Measurements from ENCODE around the gene PCDHGC3.

PCDHGC3 gene

DNA sequence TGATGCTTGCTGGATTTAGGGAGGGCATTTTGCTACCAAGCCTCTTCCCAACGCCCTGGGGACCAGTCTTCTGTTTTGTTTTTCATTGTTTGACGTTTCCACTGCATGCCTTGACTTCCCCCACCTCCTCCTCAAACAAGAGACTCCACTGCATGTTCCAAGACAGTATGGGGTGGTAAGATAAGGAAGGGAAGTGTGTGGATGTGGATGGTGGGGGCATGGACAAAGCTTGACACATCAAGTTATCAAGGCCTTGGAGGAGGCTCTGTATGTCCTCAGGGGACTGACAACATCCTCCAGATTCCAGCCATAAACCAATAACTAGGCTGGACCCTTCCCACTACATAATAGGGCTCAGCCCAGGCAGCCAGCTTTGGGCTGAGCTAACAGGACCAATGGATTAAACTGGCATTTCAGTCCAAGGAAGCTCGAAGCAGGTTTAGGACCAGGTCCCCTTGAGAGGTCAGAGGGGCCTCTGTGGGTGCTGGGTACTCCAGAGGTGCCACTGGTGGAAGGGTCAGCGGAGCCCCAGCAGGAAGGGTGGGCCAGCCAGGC, 36.1 kb downstream of the PCDHGC3 start:
- H3K4me1 Mint-ChIP-seq, result peaks cover 87% of the 10 kb centered on the region
- peak overlapping the region in 1 of 3 experiments; percentile 99 for H3K27ac Mint-ChIP-seq
- TF ChIP-seq, protein P1, sequence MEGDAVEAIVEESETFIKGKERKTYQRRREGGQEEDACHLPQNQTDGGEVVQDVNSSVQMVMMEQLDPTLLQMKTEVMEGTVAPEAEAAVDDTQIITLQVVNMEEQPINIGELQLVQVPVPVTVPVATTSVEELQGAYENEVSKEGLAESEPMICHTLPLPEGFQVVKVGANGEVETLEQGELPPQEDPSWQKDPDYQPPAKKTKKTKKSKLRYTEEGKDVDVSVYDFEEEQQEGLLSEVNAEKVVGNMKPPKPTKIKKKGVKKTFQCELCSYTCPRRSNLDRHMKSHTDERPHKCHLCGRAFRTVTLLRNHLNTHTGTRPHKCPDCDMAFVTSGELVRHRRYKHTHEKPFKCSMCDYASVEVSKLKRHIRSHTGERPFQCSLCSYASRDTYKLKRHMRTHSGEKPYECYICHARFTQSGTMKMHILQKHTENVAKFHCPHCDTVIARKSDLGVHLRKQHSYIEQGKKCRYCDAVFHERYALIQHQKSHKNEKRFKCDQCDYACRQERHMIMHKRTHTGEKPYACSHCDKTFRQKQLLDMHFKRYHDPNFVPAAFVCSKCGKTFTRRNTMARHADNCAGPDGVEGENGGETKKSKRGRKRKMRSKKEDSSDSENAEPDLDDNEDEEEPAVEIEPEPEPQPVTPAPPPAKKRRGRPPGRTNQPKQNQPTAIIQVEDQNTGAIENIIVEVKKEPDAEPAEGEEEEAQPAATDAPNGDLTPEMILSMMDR (IDR thresholded peaks at IDR 0.05; ENCODE audit: unreplicated experiment in 3 of 3), result no peak
- H3K27me3 Mint-ChIP-seq (ENCODE audit: low read depth), result peaks cover 3% of the 10 kb centered on the region
- no peaks in the 10 kb centered on the region for H3K9me3 Mint-ChIP-seq
- peak overlapping the region in 2 of 3 experiments; percentile 47 to 55 for H3K4me3 Mint-ChIP-seq
- peaks cover 35% of the 10 kb centered on the region for H3K36me3 Mint-ChIP-seq (ENCODE audit: low read depth)

DNA sequence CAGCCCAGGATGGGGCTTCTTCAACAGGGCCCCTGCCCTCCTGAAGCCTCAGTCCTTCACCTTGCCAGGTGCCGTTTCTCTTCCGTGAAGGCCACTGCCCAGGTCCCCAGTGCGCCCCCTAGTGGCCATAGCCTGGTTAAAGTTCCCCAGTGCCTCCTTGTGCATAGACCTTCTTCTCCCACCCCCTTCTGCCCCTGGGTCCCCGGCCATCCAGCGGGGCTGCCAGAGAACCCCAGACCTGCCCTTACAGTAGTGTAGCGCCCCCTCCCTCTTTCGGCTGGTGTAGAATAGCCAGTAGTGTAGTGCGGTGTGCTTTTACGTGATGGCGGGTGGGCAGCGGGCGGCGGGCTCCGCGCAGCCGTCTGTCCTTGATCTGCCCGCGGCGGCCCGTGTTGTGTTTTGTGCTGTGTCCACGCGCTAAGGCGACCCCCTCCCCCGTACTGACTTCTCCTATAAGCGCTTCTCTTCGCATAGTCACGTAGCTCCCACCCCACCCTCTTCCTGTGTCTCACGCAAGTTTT, 36.7 kb downstream of the PCDHGC3 start:
- Mint-ChIP-seq H3K9me3 (no peaks in the 10 kb centered on the region), H3K4me1 (peaks cover 87% of the 10 kb centered on the region), H3K27ac (peak overlapping the region in 1 of 3 experiments; percentile 99), H3K36me3 (ENCODE audit: low read depth) (peaks cover 36% of the 10 kb centered on the region), H3K4me3 (peak overlapping the region; percentile 83 to 89 (median 86)), H3K27me3 (ENCODE audit: low read depth) (peaks cover 3% of the 10 kb centered on the region)
- TF ChIP-seq, protein P1 (IDR thresholded peaks at IDR 0.05; ENCODE audit: unreplicated experiment in 3 of 3), result peak; percentile 87 to 91 (median 90)

DNA sequence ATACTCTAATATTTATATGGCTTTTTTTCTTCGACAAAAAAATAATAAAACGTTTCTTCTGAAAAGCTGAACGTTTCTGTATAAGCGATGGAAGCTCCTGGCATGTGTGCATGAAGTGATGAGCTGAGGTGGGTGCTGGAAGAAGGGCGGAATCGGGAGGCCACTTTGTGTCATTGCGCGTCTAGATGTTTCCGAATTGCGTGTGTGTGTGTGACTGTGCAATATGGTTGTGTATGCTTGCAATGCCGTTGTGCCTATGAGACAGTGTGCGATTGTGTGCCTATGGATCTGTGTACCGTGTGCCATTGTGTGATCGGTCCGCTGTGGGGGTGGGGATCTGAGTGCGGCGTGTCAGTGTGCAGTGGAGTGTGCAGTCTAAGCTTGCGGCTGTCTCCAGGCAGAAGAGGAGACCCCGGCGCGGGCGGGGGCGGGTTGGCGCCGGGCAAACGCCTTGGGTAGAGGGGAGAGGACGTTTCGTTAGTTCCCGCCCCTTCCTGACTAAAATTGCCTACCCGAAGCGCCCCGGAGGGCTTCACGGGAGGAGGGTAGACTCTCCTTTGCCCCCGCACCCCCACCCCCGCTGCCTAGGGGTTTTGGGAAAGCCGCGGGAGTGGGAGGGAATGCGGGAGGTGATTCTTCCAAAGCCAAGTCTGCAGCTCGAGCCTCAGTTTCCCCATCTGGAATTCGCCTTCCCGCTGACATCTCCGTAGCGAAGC, 37.3 kb downstream of the PCDHGC3 start:
- TF ChIP-seq, protein P1 (IDR thresholded peaks at IDR 0.05; ENCODE audit: unreplicated experiment in 3 of 3), result no peak
- H3K9me3 Mint-ChIP-seq, result no peaks in the 10 kb centered on the region

DNA sequence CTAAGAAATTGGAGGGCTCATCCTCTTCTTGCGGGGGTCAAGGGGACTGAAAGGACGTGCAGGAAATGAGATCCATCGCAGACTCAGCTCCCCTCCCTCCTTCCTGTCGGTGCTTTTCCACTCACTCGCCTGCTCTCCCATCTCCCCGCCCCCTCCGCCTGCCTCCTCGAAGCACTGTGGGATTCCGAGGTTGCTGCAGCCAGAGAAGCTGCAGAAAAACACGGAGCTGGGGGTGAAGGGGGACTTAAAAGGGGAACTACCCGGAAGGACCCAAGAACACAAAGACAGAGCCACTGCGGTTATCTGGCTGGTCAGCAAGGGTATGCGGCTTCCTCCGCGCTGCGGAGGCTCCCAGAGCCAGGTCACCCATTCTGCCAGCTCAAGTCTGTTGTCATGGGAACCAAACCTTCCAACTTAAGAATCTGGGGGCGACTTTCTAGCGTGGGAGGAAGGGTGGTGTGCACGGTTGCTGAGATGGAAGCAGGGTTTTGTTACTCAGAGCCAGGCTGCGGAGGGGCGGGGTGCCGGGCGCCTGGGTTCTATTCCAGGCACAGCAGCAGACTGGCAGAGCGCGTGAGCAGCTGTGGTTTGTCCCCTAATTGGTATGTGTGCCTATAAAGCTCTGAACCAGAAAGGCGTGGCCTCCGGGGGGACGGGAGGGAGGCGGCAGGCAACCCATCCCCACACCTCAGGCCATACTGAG, 38.0 kb downstream of the PCDHGC3 start:
- peaks cover 3% of the 10 kb centered on the region for H3K27me3 Mint-ChIP-seq (ENCODE audit: low read depth)
- H3K27ac Mint-ChIP-seq, result peak overlapping the region in 1 of 3 experiments; percentile 99
- TF ChIP-seq, protein P1 (IDR thresholded peaks at IDR 0.05; ENCODE audit: unreplicated experiment in 3 of 3), result no peak
- H3K4me1 Mint-ChIP-seq, result peaks cover 87% of the 10 kb centered on the region
- H3K9me3 Mint-ChIP-seq, result no peaks in the 10 kb centered on the region
- peaks cover 48% of the 10 kb centered on the region for H3K36me3 Mint-ChIP-seq (ENCODE audit: low read depth)
- peak overlapping the region; percentile 83 to 89 (median 86) for H3K4me3 Mint-ChIP-seq

More for the DNA sequence above, 37.3 kb downstream of the PCDHGC3 start:
- H3K27ac Mint-ChIP-seq, result peak overlapping the region in 1 of 3 experiments; percentile 99
- peaks cover 43% of the 10 kb centered on the region for H3K36me3 Mint-ChIP-seq (ENCODE audit: low read depth)
- peak overlapping the region; percentile 83 to 89 (median 86) for H3K4me3 Mint-ChIP-seq
- H3K27me3 Mint-ChIP-seq (ENCODE audit: low read depth), result peaks cover 3% of the 10 kb centered on the region
- peaks cover 87% of the 10 kb centered on the region for H3K4me1 Mint-ChIP-seq

DNA sequence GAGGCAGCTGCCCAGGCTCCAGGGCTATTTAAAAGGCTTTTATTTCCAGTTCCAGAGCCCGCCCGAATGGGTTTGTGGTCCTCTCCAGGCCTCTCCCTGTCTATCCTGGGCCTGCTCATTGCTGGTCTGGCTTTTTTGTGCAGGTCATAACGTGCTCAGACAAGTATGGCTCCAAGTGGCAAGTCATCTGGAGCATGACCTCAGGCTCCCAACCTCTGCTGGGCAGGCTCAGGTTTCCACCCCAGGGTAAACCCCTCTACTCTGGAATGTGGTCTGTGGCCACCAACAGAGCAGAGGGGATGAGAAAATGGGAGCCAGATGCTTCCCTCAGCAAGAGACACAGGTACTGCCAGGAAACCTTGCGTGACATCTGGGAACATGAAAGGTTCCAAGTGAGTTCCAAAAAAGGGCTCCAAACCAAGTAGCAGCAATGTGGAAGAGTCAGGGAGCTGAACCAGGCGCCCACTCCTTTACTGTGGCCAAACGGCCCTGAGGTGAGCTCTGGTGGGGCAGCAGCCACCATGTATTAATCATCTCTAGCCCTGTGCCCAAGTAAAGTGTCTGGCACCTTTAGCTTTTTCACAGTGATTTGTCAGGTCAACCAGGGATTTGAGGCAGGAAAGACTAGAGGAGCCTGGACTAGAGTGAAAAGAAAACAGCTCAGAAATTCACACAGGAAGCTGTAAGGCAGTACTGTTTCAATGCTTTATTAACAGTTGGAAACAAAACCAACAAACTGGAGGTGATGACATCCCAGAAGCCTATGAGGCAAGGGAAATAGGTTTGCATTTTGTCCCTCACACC, 38.8 kb downstream of the PCDHGC3 start:
- Mint-ChIP-seq H3K9me3 (no peaks in the 10 kb centered on the region), H3K27ac (peak overlapping the region in 1 of 3 experiments; percentile 99), H3K4me3 (peak overlapping the region; percentile 83 to 89 (median 86)), H3K36me3 (ENCODE audit: low read depth) (peaks cover 55% of the 10 kb centered on the region), H3K27me3 (ENCODE audit: low read depth) (peaks cover 3% of the 10 kb centered on the region), H3K4me1 (peaks cover 87% of the 10 kb centered on the region)
- TF ChIP-seq, protein P1 (IDR thresholded peaks at IDR 0.05; ENCODE audit: unreplicated experiment in 3 of 3), result no peak
